ENCODE measurements around the gene LCN1. TPM values are rescaled to one million over a fixed set of nuclear protein-coding genes. Genes with fewer than 3 reads are reported as not detected.

LCN1 gene
- total RNA-seq, 1 experiment from 2014 or later = not detected

GRCh38 chr9:135474915-135475314, 46.3 kb upstream of the LCN1 start:
- H3K27me3 ChIP-seq (ENCODE audit: low read length) = no peaks in the 10 kb centered on the region
- no peak for DNase-seq
- H3K9ac ChIP-seq (ENCODE audit: low read length) = no peak overlapping the region
- no peak overlapping the region for H3K27ac ChIP-seq (ENCODE audit: low read length)
- no peaks in the 10 kb centered on the region for H3F3A ChIP-seq (ENCODE audit: low read length, unreplicated experiment)
- CTCF ChIA-PET = no interaction called here
- H3K9me3 ChIP-seq (ENCODE audit: low read length) = no peaks in the 10 kb centered on the region
- H3K79me2 ChIP-seq (ENCODE audit: low read length) = peaks cover 34% of the 10 kb centered on the region
- 0 out of 2 replicates have a peak, but pooled peaks have one; percentile 28 for TF ChIP-seq CTCF (conservative IDR thresholded peaks at IDR 0.05; ENCODE audit: low read depth, low read length)
- no peak for TF ChIP-seq EZH2 (IDR thresholded peaks at IDR 0.05; ENCODE audit: low read length, unreplicated experiment)
- intact Hi-C loops (cut with micrococcal nuclease) = no loop called here
- no peak for ATAC-seq
- H3K4me2 ChIP-seq (ENCODE audit: low read length) = no peak overlapping the region
- POLR2A ChIA-PET (ENCODE audit: unreplicated experiment) = no interaction called here
- peaks cover 11% of the 10 kb centered on the region for H3K4me1 ChIP-seq (ENCODE audit: insufficient read depth, low read length)
- no TSS peak for BruUV-seq (replicated peaks)
- H2AFZ ChIP-seq (ENCODE audit: low read length) = no peak overlapping the region
- H3K9me2 ChIP-seq (replicated peaks; ENCODE audit: low read length) = no peaks in the 10 kb centered on the region
- H4K20me1 ChIP-seq (ENCODE audit: low read length) = no peaks in the 10 kb centered on the region
- H3K36me3 ChIP-seq (ENCODE audit: low read depth, low read length) = no peaks in the 10 kb centered on the region
- no peak overlapping the region for H3K4me3 ChIP-seq (ENCODE audit: low read length)

- H3K79me2 ChIP-seq (ENCODE audit: low read length) = peaks cover 50% of the 10 kb centered on the region
- H3K9me3 ChIP-seq (ENCODE audit: low read length) = no peaks in the 10 kb centered on the region
- no peak for TF ChIP-seq EZH2phosphoT487 (IDR thresholded peaks at IDR 0.05; ENCODE audit: borderline replicate concordance, low read length)
- no peak for TF ChIP-seq CTCF (conservative IDR thresholded peaks at IDR 0.05; ENCODE audit: low read depth, low read length)
- TF ChIP-seq EZH2 (IDR thresholded peaks at IDR 0.05; ENCODE audit: low read length, unreplicated experiment) = no peak
- H3K27ac ChIP-seq (ENCODE audit: low read length) = no peak overlapping the region
- no peak overlapping the region for H3K4me3 ChIP-seq (ENCODE audit: low read length)
- DNase-seq = no peak
- H2AFZ ChIP-seq (ENCODE audit: low read length) = no peak overlapping the region
- H3K36me3 ChIP-seq (ENCODE audit: low read depth, low read length) = no peaks in the 10 kb centered on the region
- 0 out of 2 replicates have a peak, but pooled peaks cover 7% of the 10 kb centered on the region for H3K4me1 ChIP-seq (ENCODE audit: insufficient read depth, low read length)
- no peaks in the 10 kb centered on the region for H3K27me3 ChIP-seq (ENCODE audit: low read length)
- ChIA-PET POLR2A (ENCODE audit: unreplicated experiment) (interaction anchor here (0.6 kb wide), 1 partner anchor 260 kb away, joined by 9 read pairs; no protein-coding TSS in a partner anchor), CTCF (no interaction called here)
- no peak overlapping the region for H3K9ac ChIP-seq (ENCODE audit: low read length)
- no TSS peak for BruUV-seq (replicated peaks)
- H4K20me1 ChIP-seq (ENCODE audit: low read length) = no peaks in the 10 kb centered on the region
- ATAC-seq = no peak
- no peak overlapping the region for H3K4me2 ChIP-seq (ENCODE audit: low read length)
- H3K9me2 ChIP-seq (replicated peaks; ENCODE audit: low read length) = no peaks in the 10 kb centered on the region
- intact Hi-C loops (cut with micrococcal nuclease) = no loop called here
- H3F3A ChIP-seq (ENCODE audit: low read length, unreplicated experiment) = no peaks in the 10 kb centered on the region
Measured at GRCh38 chr9:135476561-135477355, 44.5 kb upstream of the LCN1 start.

- Histone ChIP-seq H3F3A (ENCODE audit: low read length, unreplicated experiment) (no peaks in the 10 kb centered on the region), H3K27me3 (ENCODE audit: low read length) (no peaks in the 10 kb centered on the region), H3K4me1 (ENCODE audit: insufficient read depth, low read length) (0 out of 2 replicates have a peak, but pooled peaks cover 7% of the 10 kb centered on the region), H3K9ac (ENCODE audit: low read length) (no peak overlapping the region), H3K4me2 (ENCODE audit: low read length) (peak overlapping the region; percentile 82; the same call in 1 of the 2 replicates), H3K4me3 (ENCODE audit: low read length) (no peak overlapping the region; the same call in 1 of the 2 replicates), H3K36me3 (ENCODE audit: low read depth, low read length) (no peaks in the 10 kb centered on the region), H3K9me2 (replicated peaks; ENCODE audit: low read length) (no peaks in the 10 kb centered on the region), H3K9me3 (ENCODE audit: low read length) (no peaks in the 10 kb centered on the region), H3K27ac (ENCODE audit: low read length) (no peak overlapping the region), H3K79me2 (ENCODE audit: low read length) (peaks cover 60% of the 10 kb centered on the region), H4K20me1 (ENCODE audit: low read length) (no peaks in the 10 kb centered on the region), H2AFZ (ENCODE audit: low read length) (peak overlapping the region; percentile 67; the same call in 1 of the 2 replicates)
- DNase-seq (no peak), ATAC-seq (no peak)
- ChIA-PET CTCF (no interaction called here), POLR2A (ENCODE audit: unreplicated experiment) (no interaction called here)
- BruUV-seq (replicated peaks) = TSS peak; percentile 41
- intact Hi-C loops (cut with micrococcal nuclease) = no loop called here
- TF ChIP-seq CTCF (conservative IDR thresholded peaks at IDR 0.05; ENCODE audit: low read depth, low read length) (no peak), EZH2 (IDR thresholded peaks at IDR 0.05; ENCODE audit: low read length, unreplicated experiment) (no peak), EZH2phosphoT487 (IDR thresholded peaks at IDR 0.05; ENCODE audit: borderline replicate concordance, low read length) (no peak)
Measured at GRCh38 chr9:135478191-135478590, 43.0 kb upstream of the LCN1 start.

Data from PC-3 (cell line).